GM12872 (cell line): Measurements from ENCODE around the gene CLEC2A.

Experiments
- CTCF ChIP-seq: IDR thresholded peaks from 3 replicates; pipeline ENCODE4 v1.5.1; 2011; ENCODE audit warnings: low read depth, mild to moderate bottlenecking, low read length, moderate library complexity; ENCODE audit not compliant: insufficient read depth

CLEC2A gene

GRCh38 chr12:9932270-9932669 lies at the start of gene CLEC2A:
Gene CLEC2A (minus strand): TSS chr12:9932370. CDS start chr12:9932329, 41 bp downstream.
- no peak for TF ChIP-seq CTCF

- no peak for TF ChIP-seq CTCF
Measured at GRCh38 chr12:9980126-9980525, 48.0 kb upstream of the CLEC2A start.

- TF ChIP-seq CTCF, result no peak
Measured at GRCh38 chr12:9977916-9978315, 45.7 kb upstream of the CLEC2A start.

GRCh38 chr12:9975614-9976013 lies 43.4 kb upstream of the CLEC2A start:
- TF ChIP-seq CTCF, result no peak

- TF ChIP-seq CTCF, result no peak
Measured at GRCh38 chr12:9973949-9974348, 41.8 kb upstream of the CLEC2A start.

GRCh38 chr12:9971181-9971580 lies 39.0 kb upstream of the CLEC2A start, which contains the start of gene CLEC12A:
Gene CLEC12A (plus strand): TSS chr12:9971409. CDS start chr12:9971597, 188 bp downstream.
- no peak for TF ChIP-seq CTCF

GRCh38 chr12:9969673-9970072 lies 37.5 kb upstream of the CLEC2A start:
- no peak for TF ChIP-seq CTCF

GRCh38 chr12:9961901-9962300 lies 29.7 kb upstream of the CLEC2A start:
- no peak for TF ChIP-seq CTCF
